DND-41 (cell line): ENCODE results near the gene GPN3.

Source experiments
- CTCF ChIP-seq: IDR thresholded peaks from 2 replicates; pipeline ENCODE4 v1.5.1; 2012; ENCODE audit warnings: borderline replicate concordance, low read length, moderate library complexity, mild to moderate bottlenecking; ENCODE audit not compliant: poor library complexity, severe bottlenecking; ENCODE audit errors: extremely low read depth
- EZH2 ChIP-seq: IDR thresholded peaks from 3 replicates; pipeline ENCODE4 v1.6.1; 2012; ENCODE audit warnings: borderline replicate concordance, low read depth, mild to moderate bottlenecking, moderate library complexity, low read length, inconsistent platforms; ENCODE audit not compliant: severe bottlenecking

DNA sequence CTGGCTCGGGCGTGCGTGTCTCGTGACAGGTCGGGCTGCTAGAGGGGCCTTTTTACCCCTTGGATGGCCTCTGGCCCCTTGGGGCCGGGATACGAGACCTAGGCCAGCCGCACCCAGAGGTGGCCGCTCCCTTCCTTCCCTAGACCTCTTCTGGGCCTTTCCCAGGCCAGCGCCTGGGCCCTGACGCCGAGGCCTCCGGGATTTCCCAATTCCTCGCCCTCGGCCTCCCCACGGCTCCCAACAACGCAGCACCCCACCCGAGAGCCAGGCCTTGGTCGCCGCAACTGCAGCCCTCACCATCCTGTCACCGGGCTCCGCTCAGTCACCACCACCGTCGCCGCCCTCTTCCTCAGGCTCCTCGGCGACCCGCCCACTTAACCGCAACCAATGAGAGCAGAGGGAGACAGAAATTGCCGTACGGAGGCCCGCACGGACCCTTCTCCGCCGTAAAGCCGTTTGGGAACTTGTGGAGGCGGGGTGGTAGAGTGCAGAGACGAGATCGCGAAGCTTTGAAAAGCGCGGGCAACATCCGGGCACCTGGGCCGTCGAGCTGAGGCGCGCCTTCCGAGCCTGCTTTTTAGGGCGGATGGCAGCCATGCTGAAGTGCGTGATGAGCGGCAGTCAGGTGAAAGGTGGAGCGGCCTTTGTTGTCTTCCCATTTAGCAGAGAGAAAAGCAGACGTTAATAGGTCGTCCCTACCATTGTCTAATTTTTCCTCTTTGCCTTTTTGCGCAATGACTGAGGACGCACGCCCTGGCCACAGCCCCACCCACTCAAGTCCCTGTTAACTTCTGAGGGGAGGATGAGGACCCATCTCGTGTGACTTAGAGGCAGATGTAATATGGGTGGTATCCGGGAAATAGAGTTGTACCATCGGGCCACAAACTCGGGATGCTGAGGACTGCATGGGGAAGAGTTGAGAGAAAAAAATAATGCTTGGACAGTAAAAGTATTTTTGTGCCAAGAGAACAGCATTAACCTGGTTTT lies 34.0 kb upstream of the GPN3 start, which contains the start of the genes RAD9B and VPS29:
- no peak for TF ChIP-seq EZH2
- TF ChIP-seq CTCF: no peak
